Subcutaneous adipose tissue (tissue), 4 donors: ENCODE measurements around the gene ASF1A. TPM values are rescaled to one million over a fixed set of nuclear protein-coding genes. Genes with fewer than 3 reads are reported as not detected.

Experiments
- total RNA-seq, 4 donors: library from RNA; depleted of rRNA; stranded (reverse); fragments of >200 nt; gene quantifications; one replicate each; pipeline ENCODE4 v1.1.0, GENCODE V29; 2016
- TF ChIP-seq, protein P1 (sequence below): fragments of 450-650 bp; IDR thresholded peaks from one replicate; pipeline ENCODE4 v1.5.1; 2016; ENCODE audit warnings: low read depth, mild to moderate bottlenecking, control low read depth, antibody characterized with exemption, moderate library complexity

The ASF1A gene
- total RNA-seq, 4 donors from 2014 or later: 5.3 to 11.4 (median 8.3) TPM

DNA sequence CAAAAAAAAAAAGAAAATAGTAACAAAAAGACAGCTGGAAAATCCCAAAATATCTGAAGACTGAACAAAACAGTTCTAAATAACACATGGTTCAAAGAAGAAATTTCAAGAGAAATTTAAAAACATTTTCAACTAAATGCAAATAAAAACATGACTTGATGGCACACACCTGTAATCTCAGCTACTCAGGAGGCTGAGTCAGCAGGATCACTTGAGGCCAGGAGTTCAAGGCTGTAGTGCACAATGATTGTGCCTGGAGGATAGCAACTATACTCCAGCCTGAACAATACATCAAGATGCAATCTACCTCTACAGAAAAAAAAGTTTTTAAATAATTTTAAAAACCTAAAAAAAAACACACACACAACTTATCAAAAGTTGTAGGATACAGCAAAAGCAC, 21.6 kb upstream of the ASF1A start:
- TF ChIP-seq, protein P1, sequence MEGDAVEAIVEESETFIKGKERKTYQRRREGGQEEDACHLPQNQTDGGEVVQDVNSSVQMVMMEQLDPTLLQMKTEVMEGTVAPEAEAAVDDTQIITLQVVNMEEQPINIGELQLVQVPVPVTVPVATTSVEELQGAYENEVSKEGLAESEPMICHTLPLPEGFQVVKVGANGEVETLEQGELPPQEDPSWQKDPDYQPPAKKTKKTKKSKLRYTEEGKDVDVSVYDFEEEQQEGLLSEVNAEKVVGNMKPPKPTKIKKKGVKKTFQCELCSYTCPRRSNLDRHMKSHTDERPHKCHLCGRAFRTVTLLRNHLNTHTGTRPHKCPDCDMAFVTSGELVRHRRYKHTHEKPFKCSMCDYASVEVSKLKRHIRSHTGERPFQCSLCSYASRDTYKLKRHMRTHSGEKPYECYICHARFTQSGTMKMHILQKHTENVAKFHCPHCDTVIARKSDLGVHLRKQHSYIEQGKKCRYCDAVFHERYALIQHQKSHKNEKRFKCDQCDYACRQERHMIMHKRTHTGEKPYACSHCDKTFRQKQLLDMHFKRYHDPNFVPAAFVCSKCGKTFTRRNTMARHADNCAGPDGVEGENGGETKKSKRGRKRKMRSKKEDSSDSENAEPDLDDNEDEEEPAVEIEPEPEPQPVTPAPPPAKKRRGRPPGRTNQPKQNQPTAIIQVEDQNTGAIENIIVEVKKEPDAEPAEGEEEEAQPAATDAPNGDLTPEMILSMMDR: no peak

GRCh38 chr6:118872726-118873125, 21.2 kb upstream of the ASF1A start:
- TF ChIP-seq, protein P1: no peak

GRCh38 chr6:118873239-118873638, 20.7 kb upstream of the ASF1A start:
- TF ChIP-seq, protein P1: no peak

DNA sequence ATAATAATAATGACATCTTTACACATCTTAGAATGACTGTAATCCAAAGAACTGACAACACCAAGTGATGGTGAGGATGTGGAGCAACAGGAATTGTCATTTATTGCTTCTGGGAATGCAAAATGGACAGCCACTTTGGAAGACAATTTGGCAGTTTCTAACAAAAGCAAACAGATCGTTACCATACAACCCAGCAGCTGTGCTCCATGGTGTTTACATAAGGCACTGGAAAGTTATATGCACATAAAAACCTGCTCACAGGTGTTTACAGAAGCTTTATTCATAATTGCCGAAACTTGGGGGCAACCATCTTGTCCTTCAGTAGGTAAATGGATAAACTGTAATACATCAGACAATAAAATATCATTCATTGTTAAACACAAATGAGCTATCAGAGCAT, 18.3 kb upstream of the ASF1A start:
- TF ChIP-seq, protein P1: no peak

GRCh38 chr6:118876198-118876597, 17.8 kb upstream of the ASF1A start:
- TF ChIP-seq, protein P1: no peak

GRCh38 chr6:118876814-118877213, 17.1 kb upstream of the ASF1A start:
- TF ChIP-seq, protein P1: no peak

- TF ChIP-seq, protein P1: no peak
Observed at GRCh38 chr6:118877806-118878205, 16.1 kb upstream of the ASF1A start.
